CD4-positive, alpha-beta memory T cell (primary cell): Measurements from ENCODE around the gene ASTL. TPM values are rescaled to one million over a fixed set of nuclear protein-coding genes. Genes with fewer than 3 reads are reported as not detected.

Source experiments
- CTCF ChIA-PET: fragments of 350-600 bp; sonication (Branson Sonifier 250); formaldehyde crosslinking; loops from one replicate; lab custom pipeline; 2021; ENCODE audit warnings: inconsistent platforms; ENCODE audit not compliant: partially characterized antibody; lab: Charles Lee
- POLR2A ChIA-PET: fragments of 350-600 bp; sonication (Branson Sonifier 250); formaldehyde crosslinking; loops from one replicate; lab custom pipeline; 2021; ENCODE audit not compliant: partially characterized antibody; lab: Charles Lee
- DNase-seq, 5 donors: peaks; one replicate each; pipeline versions ENCODE4 v3.0.0 to v3.0.0-alpha.2; 2020 to 2022; ENCODE audit warnings: mixed read lengths in 1 of 5
- H3K27ac ChIP-seq: one replicate; pipeline ENCODE4 v1.7.0; 2013; ENCODE audit warnings: low read depth, low read length
- H3K27me3 ChIP-seq: 2 replicates; pipeline ENCODE4 v1.7.0; 2013; ENCODE audit warnings: mild to moderate bottlenecking, low read length, moderate library complexity; ENCODE audit not compliant: insufficient read depth
- H3K36me3 ChIP-seq: 2 replicates; pipeline ENCODE4 v1.7.0; 2013; ENCODE audit warnings: mild to moderate bottlenecking, low read length, moderate library complexity; ENCODE audit not compliant: insufficient read depth
- H3K4me1 ChIP-seq: 2 replicates; pipeline ENCODE4 v1.7.0; 2013; ENCODE audit warnings: mild to moderate bottlenecking, low read length, moderate library complexity; ENCODE audit not compliant: insufficient read depth
- H3K4me3 ChIP-seq, 2 donors: one replicate each; pipeline ENCODE4 v1.7.0; 2013; ENCODE audit warnings: low read length in 2 of 2, mild to moderate bottlenecking in 1 of 2
- H3K9me3 ChIP-seq, 2 donors: one replicate each; pipeline ENCODE4 v1.7.0; 2013; ENCODE audit warnings: low read length in 2 of 2, control low read depth in 1 of 2; ENCODE audit not compliant: control insufficient read depth in 1 of 2
- H3K27ac Mint-ChIP-seq, 7 donors: one replicate each; pipeline ENCODE4 v1.8.0; 2020 to 2021; ENCODE audit warnings: mixed read lengths in 7 of 7, mild to moderate bottlenecking in 6 of 7, inconsistent platforms in 3 of 7, moderate library complexity in 3 of 7
- H3K27me3 Mint-ChIP-seq, 2 donors: one replicate each; pipeline ENCODE4 v1.8.0; 2020 to 2021; ENCODE audit warnings: mixed read lengths in 2 of 2
- H3K36me3 Mint-ChIP-seq, 2 donors: one replicate each; pipeline ENCODE4 v1.8.0; 2020 to 2021; ENCODE audit warnings: mixed read lengths in 2 of 2, inconsistent platforms in 1 of 2, mild to moderate bottlenecking in 1 of 2
- H3K4me1 Mint-ChIP-seq, 4 donors: one replicate each; pipeline ENCODE4 v1.8.0; 2020 to 2021; ENCODE audit warnings: mixed read lengths in 4 of 4, mild to moderate bottlenecking in 1 of 4
- H3K4me3 Mint-ChIP-seq, 8 donors: one replicate each; pipeline ENCODE4 v1.8.0; 2020 to 2021; ENCODE audit warnings: mixed read lengths in 8 of 8, mild to moderate bottlenecking in 7 of 8, moderate library complexity in 6 of 8, inconsistent platforms in 3 of 8
- H3K9me3 Mint-ChIP-seq, 8 donors: one replicate each; pipeline ENCODE4 v1.8.0; 2020 to 2021; ENCODE audit warnings: mixed read lengths in 8 of 8, mild to moderate bottlenecking in 5 of 8, inconsistent platforms in 3 of 8, moderate library complexity in 1 of 8
- intact Hi-C: fragments of 100-400 bp; cut with micrococcal nuclease; formaldehyde crosslinking; loops from one replicate; pipeline ENCODE4 v1.15.1; 2023
- polyA plus RNA-seq, 2 donors: library from polyadenylated mRNA; unstranded; fragments of 300-500 nt; fragmentation: Illumina TruSeq; gene quantifications; one replicate each; pipeline ENCODE4 v1.2.3, GENCODE V29; 2021
- total RNA-seq, 2 experiments: library from RNA; stranded (reverse); gene quantifications; one replicate each; pipeline ENCODE4 v1.2.3, GENCODE V29; 2021

The ASTL gene
- total and polyA plus RNA-seq, 4 experiments from 2014 or later, result 0.48 to 1.3 TPM; not detected in 2

DNA sequence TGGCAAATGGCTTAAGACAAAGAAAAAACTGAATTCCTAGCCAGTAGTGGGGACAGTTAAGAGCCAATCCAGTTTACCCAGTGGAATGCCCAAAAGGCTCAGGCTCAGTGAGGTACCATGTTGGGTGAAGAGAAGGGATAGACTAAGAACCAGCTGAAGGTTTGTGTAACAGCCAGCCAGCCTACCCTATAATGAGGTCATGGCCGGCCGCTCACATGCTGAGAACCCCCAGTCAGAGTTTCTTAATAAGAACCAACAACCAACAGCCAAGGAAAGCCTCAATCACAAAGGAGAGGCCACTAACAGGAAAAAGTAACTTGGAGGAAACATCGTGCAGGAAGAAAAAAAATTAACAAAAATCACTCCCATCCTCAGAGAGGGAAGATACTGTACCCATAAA lies 32.3 kb upstream of the ASTL start:
- H3K4me3 ChIP-seq, result no peak overlapping the region
- Mint-ChIP-seq H3K9me3 (peaks cover 0 to 6% (median 0%) of the 10 kb centered on the region in 8 donors), H3K4me3 (no peak overlapping the region), H3K4me1 (peaks cover 5 to 13% (median 7%) of the 10 kb centered on the region in 4 donors), H3K27ac (peak overlapping the region in 3 of 7 donors; percentile 5 to 30 (median 15)), H3K36me3 (no peaks in the 10 kb centered on the region), H3K27me3 (no peaks in the 10 kb centered on the region)
- H3K27me3 ChIP-seq, result no peaks in the 10 kb centered on the region
- intact Hi-C loops, result loop anchor here (10.0 kb wide), 1 partner anchor 146 kb away; no protein-coding TSS in a partner anchor
- no peak for DNase-seq
- H3K9me3 ChIP-seq, result no peaks in the 10 kb centered on the region
- CTCF ChIA-PET, result interaction anchor here (1.8 to 10.2 kb wide), 3 partner anchors 9 to 178 kb away, joined by 4 to 648 read pairs (median 60); partner anchors contain the start of genes ASTL and DUSP2
- H3K27ac ChIP-seq, result no peak overlapping the region
- H3K36me3 ChIP-seq, result no peaks in the 10 kb centered on the region
- POLR2A ChIA-PET, result interaction anchor here (1.3 to 2.2 kb wide), 2 partner anchors 27 to 32 kb away, joined by 4 to 7 read pairs; partner anchors contain the start of gene ASTL
- peaks cover 5% of the 10 kb centered on the region for H3K4me1 ChIP-seq

DNA sequence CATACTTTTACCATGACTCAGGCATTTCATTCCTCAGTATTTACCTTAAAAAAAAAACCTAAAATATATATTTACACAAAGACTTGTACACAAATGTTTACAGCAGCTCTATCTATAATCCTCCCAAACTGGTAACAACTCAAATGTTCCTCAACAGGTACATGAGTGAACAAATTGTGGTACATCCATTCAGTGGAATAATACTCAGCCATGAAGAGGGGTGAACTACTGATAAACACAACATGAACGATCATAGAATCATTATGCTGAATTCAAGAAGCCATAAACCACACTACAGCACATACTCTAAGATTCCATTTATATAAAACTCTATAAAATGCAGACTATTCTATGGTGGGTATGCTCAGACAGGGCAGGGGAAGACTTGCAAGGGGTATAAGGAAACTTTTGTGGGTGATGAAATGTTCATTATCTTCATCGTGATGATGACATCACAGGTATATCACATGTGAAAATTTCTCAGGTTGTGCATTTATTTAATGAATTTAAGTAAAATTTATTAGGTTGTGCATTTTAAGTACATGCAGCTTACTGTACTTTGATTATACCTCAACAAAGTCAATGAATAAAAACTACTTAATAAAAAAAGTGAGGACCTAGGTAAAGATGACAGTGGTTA lies 31.7 kb upstream of the ASTL start:
- Mint-ChIP-seq H3K4me3 (no peak overlapping the region), H3K27me3 (no peaks in the 10 kb centered on the region), H3K4me1 (peaks cover 6 to 15% (median 9%) of the 10 kb centered on the region in 4 donors), H3K9me3 (peaks cover 0 to 6% (median 0%) of the 10 kb centered on the region in 8 donors), H3K27ac (peak overlapping the region in 1 of 7 donors; percentile 30), H3K36me3 (no peaks in the 10 kb centered on the region)
- CTCF ChIA-PET, result interaction anchor here (1.8 to 10.2 kb wide), 2 partner anchors 28 to 177 kb away, joined by 4 to 648 read pairs; partner anchors contain the start of genes ASTL and DUSP2
- no peak overlapping the region for H3K27ac ChIP-seq
- no peak for DNase-seq
- no peaks in the 10 kb centered on the region for H3K27me3 ChIP-seq
- peaks cover 6% of the 10 kb centered on the region for H3K4me1 ChIP-seq
- POLR2A ChIA-PET, result interaction anchor here (0.6 to 2.2 kb wide), 3 partner anchors 26 to 32 kb away, joined by 3 to 7 read pairs (median 4); partner anchors contain the start of gene ASTL
- H3K36me3 ChIP-seq, result no peaks in the 10 kb centered on the region
- intact Hi-C loops, result loop anchor here (10.0 kb wide), 1 partner anchor 145 kb away; no protein-coding TSS in a partner anchor
- no peaks in the 10 kb centered on the region for H3K9me3 ChIP-seq
- no peak overlapping the region for H3K4me3 ChIP-seq

DNA sequence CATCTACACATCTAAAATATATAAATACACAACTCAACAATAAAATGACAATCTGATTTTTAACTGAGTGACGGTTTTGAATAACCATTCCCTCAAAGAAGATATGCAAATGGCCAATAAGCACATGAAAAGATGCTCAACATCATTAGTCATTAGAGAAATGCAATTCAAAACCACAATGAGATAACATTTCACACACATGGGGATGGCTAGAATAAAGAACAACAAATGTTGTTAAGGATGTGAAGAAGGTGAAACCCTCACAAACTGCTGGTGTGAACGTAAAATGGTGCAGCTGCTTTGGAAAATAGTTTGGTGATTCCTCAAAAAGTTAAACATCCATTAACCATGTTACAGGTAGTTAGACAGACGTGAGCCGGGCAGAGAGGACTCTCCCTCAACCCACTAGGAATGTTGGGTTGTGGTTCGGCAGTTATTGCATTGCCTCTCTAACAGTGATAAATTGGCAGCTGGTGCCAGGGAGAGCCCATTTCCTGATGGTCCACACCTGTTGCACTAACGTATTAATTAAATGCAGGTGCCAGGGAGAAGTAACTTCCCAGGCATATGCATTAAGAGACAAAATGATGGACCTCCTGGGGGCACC lies 29.2 kb upstream of the ASTL start:
- H3K27me3 ChIP-seq, result no peaks in the 10 kb centered on the region
- Mint-ChIP-seq H3K36me3 (no peaks in the 10 kb centered on the region), H3K27ac (no peak overlapping the region), H3K4me3 (no peak overlapping the region), H3K27me3 (no peaks in the 10 kb centered on the region), H3K4me1 (peaks cover 20 to 33% (median 27%) of the 10 kb centered on the region in 4 donors), H3K9me3 (peaks cover 0 to 6% (median 0%) of the 10 kb centered on the region in 8 donors)
- no peaks in the 10 kb centered on the region for H3K9me3 ChIP-seq
- DNase-seq, result no peak
- H3K27ac ChIP-seq, result no peak overlapping the region
- CTCF ChIA-PET, result interaction anchor here (1.1 to 4.2 kb wide), 3 partner anchors 24 to 31 kb away, joined by 3 to 22 read pairs (median 5); partner anchors contain the start of gene ASTL
- H3K36me3 ChIP-seq, result no peaks in the 10 kb centered on the region
- intact Hi-C loops, result no loop called here
- H3K4me1 ChIP-seq, result peaks cover 26% of the 10 kb centered on the region
- POLR2A ChIA-PET, result interaction anchor here (0.7 to 1.0 kb wide), 2 partner anchors 22 to 23 kb away, joined by 3 read pairs; no protein-coding TSS in a partner anchor
- H3K4me3 ChIP-seq, result no peak overlapping the region

DNA sequence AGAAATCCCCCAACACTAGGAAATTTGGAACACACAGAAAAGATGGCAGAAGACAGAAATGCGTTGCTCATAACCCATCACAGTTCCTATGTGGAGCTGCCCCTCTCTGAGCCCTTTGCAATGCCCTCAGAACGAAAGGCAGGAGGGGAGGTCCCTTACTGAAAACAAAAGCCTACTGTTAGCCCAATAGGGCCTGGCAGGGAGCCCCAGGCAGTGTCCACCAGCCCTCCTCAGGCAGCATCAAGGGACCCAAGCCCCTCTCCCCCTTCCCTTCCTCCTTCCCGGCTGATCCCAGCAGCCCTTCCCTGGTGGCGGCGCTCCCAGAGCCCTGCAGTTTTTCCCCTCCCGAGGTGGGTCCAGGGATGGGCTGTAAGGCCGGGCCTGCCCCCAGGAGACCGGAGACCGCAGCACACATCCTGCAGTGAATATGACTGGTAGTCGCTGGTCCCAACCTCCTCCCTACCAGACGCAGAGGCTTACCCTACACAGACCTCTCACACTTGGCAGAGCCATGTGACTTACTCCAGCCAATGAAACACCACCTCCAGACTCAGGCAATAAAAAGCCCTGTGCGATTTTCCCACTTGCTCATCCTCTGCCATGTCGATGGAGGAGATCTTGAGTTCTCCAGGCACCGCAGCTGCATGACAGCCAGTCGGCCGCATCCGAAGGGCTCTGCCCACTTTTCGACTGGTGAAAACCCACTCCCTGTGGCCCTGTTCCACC lies 26.3 kb upstream of the ASTL start:
- Histone ChIP-seq H3K36me3 (no peaks in the 10 kb centered on the region), H3K27me3 (no peaks in the 10 kb centered on the region), H3K27ac (peak overlapping the region; percentile 58), H3K9me3 (no peaks in the 10 kb centered on the region), H3K4me1 (peaks cover 42% of the 10 kb centered on the region), H3K4me3 (peak overlapping the region; percentile 20 to 36)
- intact Hi-C loops, result loop anchor here (1.0 kb wide), 1 partner anchor 18 kb away; no protein-coding TSS in a partner anchor
- no peaks in the 10 kb centered on the region for H3K36me3 Mint-ChIP-seq
- ChIA-PET CTCF (interaction anchor here (2.7 to 7.6 kb wide), 4 partner anchors 9 to 25 kb away, joined by 11 to 60 read pairs (median 32); partner anchors contain the start of gene ASTL), POLR2A (interaction anchor here (1.0 to 9.8 kb wide), 5 partner anchors 10 to 693 kb away, joined by 3 to 285 read pairs (median 9); partner anchors contain the start of genes ANKRD39 and DUSP2)
- H3K9me3 Mint-ChIP-seq, result peaks cover 0 to 6% (median 0%) of the 10 kb centered on the region in 8 donors
- peaks cover 30 to 55% (median 43%) of the 10 kb centered on the region in 4 donors for H3K4me1 Mint-ChIP-seq
- peak overlapping the region; percentile 93 to 98 (median 95) for H3K27ac Mint-ChIP-seq
- H3K4me3 Mint-ChIP-seq, result peak overlapping the region; percentile 48 to 86 (median 70)
- DNase-seq, result peak; percentile 57 to 74 (median 61)
- no peaks in the 10 kb centered on the region for H3K27me3 Mint-ChIP-seq

DNA sequence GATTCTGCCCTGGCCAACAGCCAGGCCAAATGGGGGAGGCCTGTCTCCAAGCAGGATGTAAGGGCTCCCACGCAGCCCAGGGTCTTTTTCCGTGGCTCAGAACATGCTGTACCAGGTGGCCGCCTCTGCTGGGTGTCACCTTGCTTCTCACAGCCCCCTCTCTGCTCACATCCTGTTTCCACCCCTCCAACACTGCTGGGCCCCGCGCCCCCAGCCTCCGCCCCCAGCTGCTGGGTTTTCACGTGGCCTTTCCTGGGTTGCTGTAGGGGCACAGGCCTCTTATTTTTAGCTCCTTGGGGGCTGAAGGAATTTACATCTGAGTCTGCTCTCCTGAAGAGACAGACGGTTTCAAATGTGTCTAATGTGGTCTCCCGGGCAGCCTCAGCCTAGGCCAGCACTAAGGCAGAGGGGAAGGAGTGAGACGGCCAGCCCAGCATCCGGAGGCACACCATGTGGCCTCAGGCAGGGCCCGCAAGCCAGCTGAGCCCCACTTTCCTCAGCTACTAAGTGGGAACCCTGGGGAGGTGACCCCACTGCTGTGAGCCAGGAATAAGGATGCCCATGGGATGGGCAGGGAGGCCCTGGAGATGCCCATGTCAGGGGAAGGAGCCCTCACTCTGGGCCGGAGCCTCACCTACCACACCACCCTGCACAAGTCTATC lies 25.6 kb upstream of the ASTL start:
- Mint-ChIP-seq H3K27me3 (no peaks in the 10 kb centered on the region), H3K27ac (peak overlapping the region; percentile 93 to 98 (median 95)), H3K4me3 (peak overlapping the region in 7 of 8 donors; percentile 48 to 86 (median 71)), H3K36me3 (no peaks in the 10 kb centered on the region), H3K4me1 (peaks cover 38 to 63% (median 50%) of the 10 kb centered on the region in 4 donors), H3K9me3 (peaks cover 0 to 2% (median 0%) of the 10 kb centered on the region in 8 donors)
- CTCF ChIA-PET, result interaction anchor here (2.7 to 7.6 kb wide), 4 partner anchors 10 to 25 kb away, joined by 11 to 60 read pairs (median 32); partner anchors contain the start of gene ASTL
- peak overlapping the region; percentile 58 for H3K27ac ChIP-seq
- H3K36me3 ChIP-seq, result no peaks in the 10 kb centered on the region
- peaks cover 50% of the 10 kb centered on the region for H3K4me1 ChIP-seq
- DNase-seq, result peak; percentile 54 to 76 (median 57)
- POLR2A ChIA-PET, result interaction anchor here (1.0 to 9.8 kb wide), 5 partner anchors 10 to 694 kb away, joined by 3 to 285 read pairs (median 9); partner anchors contain the start of genes ANKRD39 and DUSP2
- peak overlapping the region; percentile 20 to 36 for H3K4me3 ChIP-seq
- intact Hi-C loops, result loop anchor here (1.0 kb wide), 1 partner anchor 18 kb away; no protein-coding TSS in a partner anchor
- H3K9me3 ChIP-seq, result no peaks in the 10 kb centered on the region
- H3K27me3 ChIP-seq, result no peaks in the 10 kb centered on the region

DNA sequence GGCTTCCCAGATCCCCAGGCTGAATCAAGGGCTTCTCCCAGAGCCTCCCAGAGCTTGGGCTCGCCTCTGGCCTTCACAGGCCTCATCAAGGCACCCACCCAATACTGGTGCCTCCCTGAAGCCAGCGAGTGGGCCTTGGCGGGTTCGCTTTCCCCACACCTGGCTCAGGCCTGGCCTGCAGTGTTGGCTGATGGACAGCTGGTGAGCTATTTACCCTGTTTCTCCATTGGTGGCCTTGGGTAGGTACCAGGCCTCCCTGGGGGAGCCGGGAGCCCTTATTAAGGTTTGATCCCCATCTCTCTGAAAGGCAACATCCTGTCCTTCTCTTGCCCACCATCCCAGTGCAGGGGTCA lies 25.1 kb upstream of the ASTL start:
- Histone ChIP-seq H3K27ac (peak overlapping the region; percentile 58), H3K36me3 (no peaks in the 10 kb centered on the region), H3K4me1 (peaks cover 55% of the 10 kb centered on the region), H3K27me3 (no peaks in the 10 kb centered on the region), H3K9me3 (no peaks in the 10 kb centered on the region), H3K4me3 (no peak overlapping the region)
- no peak for DNase-seq
- H3K4me3 Mint-ChIP-seq, result peak overlapping the region in 6 of 8 donors; percentile 50 to 86 (median 70)
- POLR2A ChIA-PET, result interaction anchor here (1.0 to 9.8 kb wide), 5 partner anchors 11 to 694 kb away, joined by 3 to 285 read pairs (median 9); partner anchors contain the start of genes ANKRD39 and DUSP2
- no peaks in the 10 kb centered on the region for H3K36me3 Mint-ChIP-seq
- CTCF ChIA-PET, result interaction anchor here (2.7 to 7.6 kb wide), 4 partner anchors 10 to 24 kb away, joined by 11 to 60 read pairs (median 32); partner anchors contain the start of gene ASTL
- H3K27me3 Mint-ChIP-seq, result no peaks in the 10 kb centered on the region
- intact Hi-C loops, result no loop called here
- H3K27ac Mint-ChIP-seq, result peak overlapping the region; percentile 93 to 98 (median 95)
- H3K9me3 Mint-ChIP-seq, result peaks cover 0 to 2% (median 0%) of the 10 kb centered on the region in 8 donors
- peaks cover 38 to 67% (median 54%) of the 10 kb centered on the region in 4 donors for H3K4me1 Mint-ChIP-seq
